Thoracic aorta (tissue), 2 donors: Measurements from ENCODE around the gene UTP4. TPM values are rescaled to one million over a fixed set of nuclear protein-coding genes. Genes with fewer than 3 reads are reported as not detected.
A peak's percentile ranks its signal among the peaks of the same experiment; 100 is the strongest.

Experiments
- ATAC-seq: fragments of 150-250 bp; one replicate; pipeline ENCODE4 v1.8.0; 2017; ENCODE audit warnings: low read depth; ENCODE audit not compliant: insufficient number of reproducible peaks, low FRiP score
- DNase-seq: peaks from one replicate; pipeline ENCODE4 v3.0.0-alpha.2; 2020; ENCODE audit warnings: low spot score
- H3K27ac ChIP-seq, 2 donors: fragments of 200-600 bp; sonication (generic); 1 replicate in 1 of 2; 2 replicates in 1 of 2; pipeline ENCODE4 v1.5.1; 2016; ENCODE audit warnings: mild to moderate bottlenecking in 2 of 2, moderate library complexity in 2 of 2
- H3K27me3 ChIP-seq: fragments of 200-600 bp; sonication (generic); replicated peaks from 2 replicates; pipeline ENCODE4 v1.6.0; 2016; ENCODE audit warnings: mild to moderate bottlenecking; ENCODE audit not compliant: insufficient read depth
- H3K36me3 ChIP-seq: fragments of 200-600 bp; sonication (generic); one replicate; pipeline ENCODE4 v1.5.1; 2016
- H3K4me1 ChIP-seq, 2 donors: fragments of 200-600 bp; sonication (generic); 1 replicate in 1 of 2; 2 replicates in 1 of 2; pipeline versions ENCODE4 v1.5.1 to v1.6.0; 2016; ENCODE audit warnings: low read depth in 2 of 2, mild to moderate bottlenecking in 1 of 2; ENCODE audit not compliant: control insufficient read depth in 1 of 2
- H3K4me3 ChIP-seq: fragments of 200-600 bp; sonication (generic); 2 replicates; pipeline ENCODE4 v1.5.1; 2016; ENCODE audit warnings: mild to moderate bottlenecking
- H3K9me3 ChIP-seq: fragments of 200-600 bp; sonication (generic); 2 replicates; pipeline ENCODE4 v1.5.1; 2016
- total RNA-seq, 2 donors: library from RNA; depleted of rRNA; stranded (reverse); fragments of >200 nt; gene quantifications; one replicate each; pipeline versions ENCODE4 v1.1.0 to v1.2.3, GENCODE V29; 2016
- TF ChIP-seq, protein P1 (sequence below): fragments of 200-600 bp; sonication (generic); IDR thresholded peaks from one replicate; pipeline ENCODE4 v1.5.1; 2019; ENCODE audit warnings: antibody characterized with exemption

UTP4 gene
- total RNA-seq, 2 donors from 2014 or later = 44.5 to 59.7 TPM

DNA sequence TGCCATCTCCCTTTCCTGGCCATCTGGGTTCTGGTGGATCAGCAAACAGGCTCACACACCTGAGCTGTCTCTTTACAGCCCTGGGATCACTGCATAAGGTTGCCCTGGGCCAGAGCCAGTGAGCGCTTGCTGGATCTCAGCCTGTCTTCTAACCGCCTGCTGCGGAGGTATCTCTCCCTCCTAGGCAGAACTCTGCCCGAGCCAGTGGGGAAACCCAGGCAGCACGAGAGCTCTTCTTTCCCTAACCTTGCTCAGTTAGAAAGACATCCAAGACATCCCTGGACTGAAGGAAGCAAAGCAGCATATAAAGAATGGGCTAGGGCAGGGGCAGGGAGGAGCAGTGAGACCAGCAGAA, 20.6 kb upstream of the UTP4 start:
- TF ChIP-seq, protein P1, sequence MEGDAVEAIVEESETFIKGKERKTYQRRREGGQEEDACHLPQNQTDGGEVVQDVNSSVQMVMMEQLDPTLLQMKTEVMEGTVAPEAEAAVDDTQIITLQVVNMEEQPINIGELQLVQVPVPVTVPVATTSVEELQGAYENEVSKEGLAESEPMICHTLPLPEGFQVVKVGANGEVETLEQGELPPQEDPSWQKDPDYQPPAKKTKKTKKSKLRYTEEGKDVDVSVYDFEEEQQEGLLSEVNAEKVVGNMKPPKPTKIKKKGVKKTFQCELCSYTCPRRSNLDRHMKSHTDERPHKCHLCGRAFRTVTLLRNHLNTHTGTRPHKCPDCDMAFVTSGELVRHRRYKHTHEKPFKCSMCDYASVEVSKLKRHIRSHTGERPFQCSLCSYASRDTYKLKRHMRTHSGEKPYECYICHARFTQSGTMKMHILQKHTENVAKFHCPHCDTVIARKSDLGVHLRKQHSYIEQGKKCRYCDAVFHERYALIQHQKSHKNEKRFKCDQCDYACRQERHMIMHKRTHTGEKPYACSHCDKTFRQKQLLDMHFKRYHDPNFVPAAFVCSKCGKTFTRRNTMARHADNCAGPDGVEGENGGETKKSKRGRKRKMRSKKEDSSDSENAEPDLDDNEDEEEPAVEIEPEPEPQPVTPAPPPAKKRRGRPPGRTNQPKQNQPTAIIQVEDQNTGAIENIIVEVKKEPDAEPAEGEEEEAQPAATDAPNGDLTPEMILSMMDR = no peak
- Histone ChIP-seq H3K27ac (no peak overlapping the region), H3K4me1 (peaks cover 11 to 18% of the 10 kb centered on the region in 2 donors), H3K4me3 (no peak overlapping the region), H3K9me3 (no peaks in the 10 kb centered on the region), H3K36me3 (peaks cover 34% of the 10 kb centered on the region), H3K27me3 (no peaks in the 10 kb centered on the region)
- ATAC-seq (no peak), DNase-seq (no peak)

GRCh38 chr16:69112285-69113129, 19.9 kb upstream of the UTP4 start:
- peaks cover 5 to 18% of the 10 kb centered on the region in 2 donors for H3K4me1 ChIP-seq
- no peaks in the 10 kb centered on the region for H3K27me3 ChIP-seq
- peaks cover 34% of the 10 kb centered on the region for H3K36me3 ChIP-seq
- no peak for ATAC-seq
- no peak overlapping the region for H3K27ac ChIP-seq
- no peak for DNase-seq
- no peaks in the 10 kb centered on the region for H3K9me3 ChIP-seq
- no peak overlapping the region for H3K4me3 ChIP-seq
- TF ChIP-seq, protein P1 = peak; percentile 50

DNA sequence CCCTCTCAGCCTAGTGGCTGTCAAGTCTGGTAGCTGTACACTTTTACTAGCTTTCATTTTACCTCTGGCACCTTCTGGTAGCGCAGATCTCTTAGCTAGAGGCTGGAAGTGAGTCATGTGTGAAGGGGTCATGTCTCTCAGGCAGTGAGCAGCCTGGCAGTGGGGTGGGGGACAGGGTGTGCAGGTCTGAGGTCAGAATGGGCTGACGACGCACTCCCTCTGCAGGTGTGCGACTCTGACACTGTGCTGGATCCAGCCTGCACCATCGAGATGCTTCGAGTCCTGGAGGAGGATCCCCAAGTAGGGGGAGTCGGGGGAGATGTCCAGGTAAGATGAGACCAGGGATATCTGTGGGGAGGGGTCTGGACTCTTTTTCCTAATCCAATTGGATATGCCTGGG, 19.2 kb upstream of the UTP4 start:
- Histone ChIP-seq H3K9me3 (no peaks in the 10 kb centered on the region), H3K27me3 (no peaks in the 10 kb centered on the region), H3K27ac (no peak overlapping the region), H3K4me1 (peaks cover 0 to 13% of the 10 kb centered on the region in 2 donors), H3K4me3 (no peak overlapping the region), H3K36me3 (peaks cover 36% of the 10 kb centered on the region)
- no peak for DNase-seq
- no peak for ATAC-seq
- TF ChIP-seq, protein P1 = no peak

- TF ChIP-seq, protein P1 = no peak
- DNase-seq = no peak
Observed at GRCh38 chr16:69114346-69114975, 18.0 kb upstream of the UTP4 start.

GRCh38 chr16:69114976-69115355, 17.5 kb upstream of the UTP4 start:
- no peaks in the 10 kb centered on the region for H3K27me3 ChIP-seq
- no peaks in the 10 kb centered on the region for H3K9me3 ChIP-seq
- no peak overlapping the region for H3K4me3 ChIP-seq
- no peak overlapping the region for H3K27ac ChIP-seq
- H3K36me3 ChIP-seq = peaks cover 45% of the 10 kb centered on the region
- no peak for DNase-seq
- no peak for ATAC-seq
- TF ChIP-seq, protein P1 = no peak
- peaks cover 7 to 22% of the 10 kb centered on the region in 2 donors for H3K4me1 ChIP-seq

More at GRCh38 chr16:69114346-69114975, 18.0 kb upstream of the UTP4 start:
- Histone ChIP-seq H3K4me1 (peaks cover 6 to 21% of the 10 kb centered on the region in 2 donors), H3K4me3 (no peak overlapping the region), H3K9me3 (no peaks in the 10 kb centered on the region), H3K27me3 (no peaks in the 10 kb centered on the region), H3K27ac (no peak overlapping the region), H3K36me3 (peaks cover 45% of the 10 kb centered on the region)
- ATAC-seq = no peak
